Measurements from ENCODE around the gene ATP6V1C2.
"Not testable (repeated sequence)": the region's sequence is repeated elsewhere in the genome, so short reads cannot be mapped to it uniquely, and the experiment has no call there.

The ATP6V1C2 gene

DNA sequence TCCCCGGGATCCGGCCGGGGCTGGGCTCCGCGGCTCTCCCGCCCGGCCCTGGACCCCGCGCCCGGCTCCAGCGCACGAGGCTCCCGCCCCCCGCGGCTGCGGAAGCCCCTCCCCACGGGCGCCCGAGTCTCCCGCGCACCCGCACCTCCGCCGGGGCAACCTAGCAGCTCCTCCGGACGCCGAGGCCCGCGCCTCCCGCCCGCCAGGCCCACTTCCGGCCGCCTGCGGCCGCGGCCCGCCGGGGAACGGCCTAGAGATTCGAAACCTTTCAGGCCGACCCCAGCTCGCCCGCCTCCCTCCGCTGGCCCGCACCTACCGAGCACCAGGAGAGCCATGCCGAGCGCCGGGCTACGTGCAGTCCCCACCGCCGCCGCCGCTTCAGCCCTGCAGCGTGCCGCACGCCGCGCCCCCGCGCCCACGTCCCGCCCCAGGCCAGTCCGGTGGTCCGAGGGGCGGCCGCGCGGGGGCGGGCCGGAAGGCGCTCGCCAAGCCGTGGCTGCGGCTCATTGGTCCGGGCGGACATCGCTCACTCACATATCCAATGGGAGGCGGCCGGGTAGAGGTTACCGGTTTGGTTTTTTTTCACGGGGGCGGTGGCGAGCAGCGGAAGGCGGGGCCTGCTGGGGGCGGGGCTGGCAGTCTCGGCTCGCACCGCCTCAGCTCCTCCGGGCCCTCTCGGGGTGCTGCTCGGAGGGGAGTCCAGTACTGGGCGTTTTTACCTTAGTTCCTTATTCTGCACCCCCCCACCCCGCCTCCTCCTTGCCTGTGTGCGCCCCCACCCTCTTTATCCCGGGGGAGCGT, 91.1 kb downstream of the ATP6V1C2 start, which contains the start of gene PDIA6:
Gene PDIA6, minus strand, starts transcription at position 424 of the 801 bp plus-strand sequence. Its CDS starts 89 bp downstream, at position 335.
- H3K4me2 ChIP-seq (ENCODE audit: low read depth, low read length, poor library complexity, severe bottlenecking), result peak within 1 kb of the TSS; percentile 97
- TF ChIP-seq, protein P1, sequence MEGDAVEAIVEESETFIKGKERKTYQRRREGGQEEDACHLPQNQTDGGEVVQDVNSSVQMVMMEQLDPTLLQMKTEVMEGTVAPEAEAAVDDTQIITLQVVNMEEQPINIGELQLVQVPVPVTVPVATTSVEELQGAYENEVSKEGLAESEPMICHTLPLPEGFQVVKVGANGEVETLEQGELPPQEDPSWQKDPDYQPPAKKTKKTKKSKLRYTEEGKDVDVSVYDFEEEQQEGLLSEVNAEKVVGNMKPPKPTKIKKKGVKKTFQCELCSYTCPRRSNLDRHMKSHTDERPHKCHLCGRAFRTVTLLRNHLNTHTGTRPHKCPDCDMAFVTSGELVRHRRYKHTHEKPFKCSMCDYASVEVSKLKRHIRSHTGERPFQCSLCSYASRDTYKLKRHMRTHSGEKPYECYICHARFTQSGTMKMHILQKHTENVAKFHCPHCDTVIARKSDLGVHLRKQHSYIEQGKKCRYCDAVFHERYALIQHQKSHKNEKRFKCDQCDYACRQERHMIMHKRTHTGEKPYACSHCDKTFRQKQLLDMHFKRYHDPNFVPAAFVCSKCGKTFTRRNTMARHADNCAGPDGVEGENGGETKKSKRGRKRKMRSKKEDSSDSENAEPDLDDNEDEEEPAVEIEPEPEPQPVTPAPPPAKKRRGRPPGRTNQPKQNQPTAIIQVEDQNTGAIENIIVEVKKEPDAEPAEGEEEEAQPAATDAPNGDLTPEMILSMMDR (conservative IDR thresholded peaks at IDR 0.05; ENCODE audit: low read length), result no peak
- TF ChIP-seq EZH2phosphoT487 (IDR thresholded peaks at IDR 0.05; ENCODE audit: borderline replicate concordance), result no peak
- no peaks in the 10 kb centered on the region; the same call in 1 of the 2 replicates for H3K36me3 ChIP-seq (ENCODE audit: insufficient read depth, low read length)
- H3F3A ChIP-seq (ENCODE audit: low read depth), result no peaks in the 10 kb centered on the region
- H3K9me3 ChIP-seq (ENCODE audit: insufficient read depth, low read depth, low read length), result no peaks in the 10 kb centered on the region
- no peaks in the 10 kb centered on the region for H3K27me3 ChIP-seq (ENCODE audit: insufficient read depth, low read length, poor library complexity, severe bottlenecking)
- H2AFZ ChIP-seq (ENCODE audit: low read length), result peak within 1 kb of the TSS; percentile 97
- peaks cover 42% of the 10 kb centered on the region for H4K20me1 ChIP-seq (ENCODE audit: insufficient read depth, low read length, poor library complexity, severe bottlenecking)
- H3K9me2 ChIP-seq (replicated peaks; ENCODE audit: low read depth, low read length), result no peaks in the 10 kb centered on the region
- H3K4me3 ChIP-seq (ENCODE audit: low read length, poor library complexity, severe bottlenecking), result peak within 1 kb of the TSS; percentile 97
- H3K79me2 ChIP-seq (ENCODE audit: insufficient read depth, low read length), result peaks cover 50% of the 10 kb centered on the region
- peaks cover 42% of the 10 kb centered on the region for H3K4me1 ChIP-seq (ENCODE audit: insufficient read depth, low read length, poor library complexity, severe bottlenecking)
- peak within 1 kb of the TSS; percentile 97 for H3K9ac ChIP-seq (ENCODE audit: low read depth, low read length, poor library complexity, severe bottlenecking)

DNA sequence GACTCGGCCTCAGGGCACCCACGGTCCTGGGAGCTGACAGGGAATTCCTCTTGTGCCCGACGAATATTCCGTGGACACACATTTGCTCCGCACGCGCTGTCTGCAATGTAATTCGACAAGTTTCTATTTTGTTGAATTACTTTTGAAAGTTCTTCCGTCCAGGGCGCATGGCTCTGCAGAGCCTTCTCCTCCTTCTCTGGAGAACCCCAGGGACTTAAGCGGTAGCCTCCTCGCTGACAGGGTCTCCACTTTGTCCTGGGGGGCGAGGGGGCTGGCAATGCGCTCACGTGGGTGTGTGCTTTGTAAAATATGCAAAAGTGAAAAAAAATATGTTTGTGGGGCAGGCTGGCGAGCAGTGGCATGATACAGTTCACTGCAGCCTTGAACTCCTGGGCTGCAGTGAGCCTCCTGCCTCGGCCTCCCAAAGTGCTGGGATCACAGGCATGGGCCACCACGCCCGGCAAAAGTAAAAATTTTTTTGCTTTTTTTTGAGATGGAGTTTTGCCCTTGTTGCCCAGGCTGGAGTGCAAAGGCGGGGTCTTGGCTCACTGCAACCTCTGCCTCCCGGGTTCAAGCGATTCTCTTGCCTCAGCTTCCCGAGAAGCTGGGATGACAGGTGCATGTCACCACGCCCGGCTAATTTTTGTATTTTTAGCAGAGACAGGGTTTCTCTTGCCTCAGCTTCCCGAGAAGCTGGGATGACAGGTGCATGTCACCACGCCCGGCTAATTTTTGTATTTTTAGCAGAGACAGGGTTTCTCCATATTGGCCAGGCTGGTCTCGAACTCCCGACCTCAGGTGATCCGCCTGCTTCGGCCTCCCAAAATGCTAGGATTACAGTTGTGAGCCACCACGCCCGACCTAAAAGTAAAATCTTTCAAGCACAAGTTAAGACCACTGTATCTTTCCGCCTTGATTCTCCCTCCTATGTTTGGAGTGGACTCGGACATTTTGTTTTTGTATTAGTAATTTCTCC, 92.0 kb downstream of the ATP6V1C2 start:
- H3K4me1 ChIP-seq (ENCODE audit: insufficient read depth, low read length, poor library complexity, severe bottlenecking), result peaks cover 33% of the 10 kb centered on the region
- H4K20me1 ChIP-seq (ENCODE audit: insufficient read depth, low read length, poor library complexity, severe bottlenecking), result peaks cover 34% of the 10 kb centered on the region
- not testable (repeated sequence) for H3F3A ChIP-seq (ENCODE audit: low read depth); H3K9me2 ChIP-seq (replicated peaks; ENCODE audit: low read depth, low read length); H3K36me3 ChIP-seq (ENCODE audit: insufficient read depth, low read length); H3K27me3 ChIP-seq (ENCODE audit: insufficient read depth, low read length, poor library complexity, severe bottlenecking); H3K9me3 ChIP-seq (ENCODE audit: insufficient read depth, low read depth, low read length)
- H3K9ac ChIP-seq (ENCODE audit: low read depth, low read length, poor library complexity, severe bottlenecking), result peak overlapping the region; percentile 97
- peaks cover 41% of the 10 kb centered on the region for H3K79me2 ChIP-seq (ENCODE audit: insufficient read depth, low read length)
- peak overlapping the region; percentile 97 for H2AFZ ChIP-seq (ENCODE audit: low read length)
- peak overlapping the region; percentile 97 for H3K4me3 ChIP-seq (ENCODE audit: low read length, poor library complexity, severe bottlenecking)
- H3K4me2 ChIP-seq (ENCODE audit: low read depth, low read length, poor library complexity, severe bottlenecking), result peak overlapping the region; percentile 83

DNA sequence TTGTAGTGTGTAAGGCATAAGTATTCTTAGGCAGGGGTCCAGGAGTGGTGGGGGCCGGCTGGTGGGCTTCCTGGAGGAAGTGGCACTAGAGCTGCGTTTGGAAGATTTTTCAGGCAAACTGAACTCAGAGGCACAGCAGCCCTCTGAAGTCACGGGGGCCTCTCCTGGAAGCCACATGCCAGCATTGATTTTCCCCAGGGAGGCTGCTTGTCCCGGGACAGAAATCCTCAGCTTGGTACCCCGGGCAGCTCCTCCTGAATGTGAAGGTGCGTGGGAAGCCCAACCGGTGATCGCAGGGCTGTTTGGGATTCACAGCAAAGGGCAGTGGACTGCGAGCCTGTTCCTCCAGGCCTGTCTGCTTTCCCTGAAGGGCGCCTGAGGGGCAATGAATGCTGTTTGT, 92.7 kb downstream of the ATP6V1C2 start:
- no peak overlapping the region for H3K4me3 ChIP-seq (ENCODE audit: low read length, poor library complexity, severe bottlenecking)
- no peaks in the 10 kb centered on the region for H3F3A ChIP-seq (ENCODE audit: low read depth)
- H4K20me1 ChIP-seq (ENCODE audit: insufficient read depth, low read length, poor library complexity, severe bottlenecking), result peaks cover 27% of the 10 kb centered on the region
- no peak overlapping the region for H3K9ac ChIP-seq (ENCODE audit: low read depth, low read length, poor library complexity, severe bottlenecking)
- no peaks in the 10 kb centered on the region for H3K27me3 ChIP-seq (ENCODE audit: insufficient read depth, low read length, poor library complexity, severe bottlenecking)
- H3K9me2 ChIP-seq (replicated peaks; ENCODE audit: low read depth, low read length), result no peaks in the 10 kb centered on the region
- H3K36me3 ChIP-seq (ENCODE audit: insufficient read depth, low read length), result no peaks in the 10 kb centered on the region
- peaks cover 28% of the 10 kb centered on the region for H3K4me1 ChIP-seq (ENCODE audit: insufficient read depth, low read length, poor library complexity, severe bottlenecking)
- H3K9me3 ChIP-seq (ENCODE audit: insufficient read depth, low read depth, low read length), result no peaks in the 10 kb centered on the region
- H2AFZ ChIP-seq (ENCODE audit: low read length), result no peak overlapping the region
- no peak for TF ChIP-seq EZH2phosphoT487 (IDR thresholded peaks at IDR 0.05; ENCODE audit: borderline replicate concordance)
- TF ChIP-seq, protein P1 (conservative IDR thresholded peaks at IDR 0.05; ENCODE audit: low read length), result no peak
- no peak overlapping the region for H3K4me2 ChIP-seq (ENCODE audit: low read depth, low read length, poor library complexity, severe bottlenecking)
- peaks cover 34% of the 10 kb centered on the region for H3K79me2 ChIP-seq (ENCODE audit: insufficient read depth, low read length)
